Gastrocnemius medialis (tissue), 4 donors: ENCODE results near the gene SUGCT. TPM values are rescaled to one million over a fixed set of nuclear protein-coding genes. Genes with fewer than 3 reads are reported as not detected.

ENCODE experiments used
- ATAC-seq, 2 donors: fragments of 150-250 bp; one replicate each; pipeline ENCODE4 v1.9.1; 2016
- DNase-seq, 2 donors: peaks; one replicate each; pipeline ENCODE4 v3.0.0-alpha.2; 2019
- H3K27ac ChIP-seq, 4 donors: fragments of 200-600 bp; sonication (generic); 1 replicate in 1 of 4; 2 replicates in 3 of 4; pipeline ENCODE4 v1.5.1; 2016 to 2018; ENCODE audit warnings: mild to moderate bottlenecking in 2 of 4, moderate library complexity in 1 of 4
- H3K27me3 ChIP-seq, 3 donors: fragments of 200-600 bp; sonication (generic) in 2 of 3; 1 replicate in 1 of 3; 2 replicates in 2 of 3; pipeline versions ENCODE4 v1.5.1 to v1.6.0; 2016 to 2019; ENCODE audit warnings: mild to moderate bottlenecking in 1 of 3, moderate library complexity in 1 of 3
- H3K36me3 ChIP-seq, 2 donors: fragments of 200-600 bp; sonication (generic) in 1 of 2; one replicate each; pipeline ENCODE4 v1.5.1; 2017 to 2018
- H3K4me1 ChIP-seq, 2 donors: fragments of 200-600 bp; sonication (generic) in 1 of 2; one replicate each; pipeline ENCODE4 v1.5.1; 2016 to 2017; ENCODE audit warnings: mild to moderate bottlenecking in 2 of 2
- H3K4me3 ChIP-seq, 4 donors: fragments of 200-600 bp; sonication (generic) in 3 of 4; 1 replicate in 1 of 4; 2 replicates in 3 of 4; pipeline ENCODE4 v1.5.1; 2016 to 2019; ENCODE audit warnings: mild to moderate bottlenecking in 2 of 4
- H3K9me3 ChIP-seq, 3 donors: fragments of 200-600 bp; sonication (generic) in 2 of 3; 1 replicate in 1 of 3; 2 replicates in 2 of 3; pipeline ENCODE4 v1.5.1; 2016 to 2019
- CTCF ChIP-seq, 5 experiments: fragments of 450-650 bp in 3 of 5; fragments of 200-600 bp in 2 of 5; sonication (generic) in 2 of 5; IDR thresholded peaks in 4 of 5; conservative IDR thresholded peaks in 1 of 5; 1 replicate in 4 of 5; 2 replicates in 1 of 5; pipeline ENCODE4 v1.5.1; 2016 to 2019; ENCODE audit warnings: antibody characterized with exemption in 5 of 5, mild to moderate bottlenecking in 3 of 5, moderate library complexity in 3 of 5
- POLR2A ChIP-seq, 2 donors: fragments of 450-650 bp; IDR thresholded peaks; one replicate each; pipeline ENCODE4 v1.6.1; 2017; ENCODE audit warnings: antibody characterized with exemption in 2 of 2, mild to moderate bottlenecking in 2 of 2, moderate library complexity in 2 of 2
- in situ Hi-C, 4 donors: fragments of 200-750 bp; cut with MboI; loops; one replicate each; pipeline versions ENCODE4 v1.15.0 to v1.8.0; 2017; ENCODE audit warnings: low sequenced_read_pairs in 4 of 4
- intact Hi-C: fragments of 100-400 bp; cut with DNase I; formaldehyde crosslinking; loops from one replicate; pipeline ENCODE4 v1.15.1; 2023; ENCODE audit warnings: low total_unique reads
- total RNA-seq, 4 donors: library from RNA; depleted of rRNA; stranded (reverse); fragments of >200 nt; gene quantifications; one replicate each; pipeline versions ENCODE4 v1.1.0 to v1.2.3, GENCODE V29; 2016

SUGCT gene
- total RNA-seq, 4 donors from 2014 or later: 2.3 to 3.5 (median 2.9) TPM

DNA sequence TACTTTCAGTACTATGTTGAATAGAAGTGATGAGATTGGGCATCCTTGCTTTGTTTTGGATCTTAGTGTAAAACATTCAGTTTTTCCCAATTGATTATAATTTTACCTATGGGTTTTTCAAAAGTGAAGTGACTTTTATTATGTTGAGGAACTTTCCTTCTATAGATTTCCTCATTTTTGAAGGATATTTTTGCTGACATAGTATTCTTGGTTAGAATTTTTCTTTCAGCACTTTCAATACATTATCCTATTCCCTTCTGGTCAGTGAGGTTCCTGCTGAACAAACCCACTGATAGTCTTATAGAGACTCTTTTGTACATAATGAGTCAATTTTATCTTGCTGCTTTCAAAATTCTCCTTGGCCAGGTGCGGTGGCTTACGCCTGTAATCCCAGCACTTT is 297.2 kb downstream of the SUGCT start:
- no peak for TF ChIP-seq CTCF (IDR thresholded peaks at IDR 0.05 in 4 of 5, conservative IDR thresholded peaks at IDR 0.05 in 1 of 5)
- no peak for TF ChIP-seq POLR2A (IDR thresholded peaks at IDR 0.05)
- Histone ChIP-seq H3K36me3 (no peaks in the 10 kb centered on the region), H3K4me3 (no peak overlapping the region), H3K27ac (no peak overlapping the region), H3K4me1 (peaks cover 3 to 5% of the 10 kb centered on the region in 2 donors), H3K27me3 (no peaks in the 10 kb centered on the region), H3K9me3 (no peaks in the 10 kb centered on the region)
- intact Hi-C loops (no loop called here), in situ Hi-C loops (no loop called here)
- DNase-seq (no peak), ATAC-seq (no peak)

DNA sequence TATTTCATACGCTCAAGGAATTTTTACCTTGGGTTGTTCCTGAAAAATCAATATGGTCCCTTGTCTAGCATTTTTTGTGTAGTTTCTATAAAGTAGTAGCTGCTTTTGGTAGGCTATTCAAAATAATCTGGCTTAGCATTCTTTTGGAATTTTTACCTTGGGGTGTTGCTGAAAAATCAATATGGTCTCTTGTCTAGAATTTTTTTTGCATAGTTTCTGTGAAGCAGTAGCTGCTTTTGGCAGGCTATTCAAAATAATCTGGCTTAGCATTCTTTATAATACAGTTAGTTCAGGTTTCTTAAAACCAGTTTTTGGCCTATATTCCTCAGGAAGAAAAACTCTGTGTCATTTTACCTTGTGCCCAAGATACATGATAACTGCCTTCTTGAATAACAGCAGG is 301.9 kb downstream of the SUGCT start:
- Histone ChIP-seq H3K27ac (no peak overlapping the region), H3K36me3 (no peaks in the 10 kb centered on the region), H3K4me3 (no peak overlapping the region), H3K9me3 (no peaks in the 10 kb centered on the region), H3K4me1 (peaks cover 11 to 20% of the 10 kb centered on the region in 2 donors), H3K27me3 (no peaks in the 10 kb centered on the region)
- intact Hi-C loops (no loop called here), in situ Hi-C loops (no loop called here)
- TF ChIP-seq CTCF (IDR thresholded peaks at IDR 0.05 in 4 of 5, conservative IDR thresholded peaks at IDR 0.05 in 1 of 5): no peak
- TF ChIP-seq POLR2A (IDR thresholded peaks at IDR 0.05): no peak
- DNase-seq: no peak
- ATAC-seq: no peak

GRCh38 chr7:40437498-40437897 is 302.7 kb downstream of the SUGCT start:
- Histone ChIP-seq H3K4me1 (peaks cover 11 to 20% of the 10 kb centered on the region in 2 donors), H3K4me3 (no peak overlapping the region), H3K9me3 (no peaks in the 10 kb centered on the region), H3K27ac (no peak overlapping the region), H3K36me3 (no peaks in the 10 kb centered on the region), H3K27me3 (no peaks in the 10 kb centered on the region)
- in situ Hi-C loops (no loop called here), intact Hi-C loops (no loop called here)
- TF ChIP-seq POLR2A (IDR thresholded peaks at IDR 0.05): no peak
- TF ChIP-seq CTCF (IDR thresholded peaks at IDR 0.05 in 4 of 5, conservative IDR thresholded peaks at IDR 0.05 in 1 of 5): no peak
- peak; percentile 49 to 54 for ATAC-seq
- DNase-seq: no peak

DNA sequence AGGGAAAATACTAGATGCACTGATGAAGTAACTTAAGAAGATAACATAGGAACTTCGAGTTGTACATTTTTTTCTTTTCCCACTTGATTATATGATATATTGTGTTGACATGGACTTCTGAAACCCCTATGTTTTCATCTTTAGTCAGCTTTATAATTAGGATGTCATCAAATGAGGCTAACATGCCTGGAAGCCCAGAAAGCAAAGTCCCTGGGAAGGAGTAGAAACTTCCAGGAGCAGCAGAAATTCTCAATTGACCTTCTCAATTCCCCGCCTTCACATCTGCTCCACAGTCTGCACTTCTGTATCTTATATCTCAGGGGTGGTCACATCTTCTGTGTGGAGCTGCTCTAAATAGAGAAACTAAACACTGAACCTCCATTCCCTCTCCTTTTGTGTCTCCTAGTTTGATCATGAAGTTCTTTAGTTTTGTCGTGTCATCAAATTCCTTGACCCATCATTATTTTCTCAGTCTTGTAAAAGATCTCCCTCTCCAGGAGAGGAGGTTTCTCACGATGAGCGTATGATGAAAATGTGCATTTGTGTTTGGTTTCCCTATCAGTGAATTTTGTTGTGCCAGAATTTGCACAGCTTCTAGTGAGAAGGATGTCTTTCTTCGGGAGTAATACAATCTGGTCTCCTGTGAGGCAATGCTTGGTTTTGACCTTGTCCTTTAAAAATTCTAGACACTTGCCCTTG is 303.3 kb downstream of the SUGCT start:
- no peak overlapping the region for H3K27ac ChIP-seq
- no peak for ATAC-seq
- no peak for DNase-seq
- TF ChIP-seq CTCF (IDR thresholded peaks at IDR 0.05 in 4 of 5, conservative IDR thresholded peaks at IDR 0.05 in 1 of 5): no peak
- TF ChIP-seq POLR2A (IDR thresholded peaks at IDR 0.05): no peak
- H3K27me3 ChIP-seq: no peaks in the 10 kb centered on the region
- in situ Hi-C loops (no loop called here), intact Hi-C loops (no loop called here)
- H3K9me3 ChIP-seq: no peaks in the 10 kb centered on the region
- H3K36me3 ChIP-seq: no peaks in the 10 kb centered on the region
- peaks cover 11 to 20% of the 10 kb centered on the region in 2 donors for H3K4me1 ChIP-seq
- no peak overlapping the region for H3K4me3 ChIP-seq

DNA sequence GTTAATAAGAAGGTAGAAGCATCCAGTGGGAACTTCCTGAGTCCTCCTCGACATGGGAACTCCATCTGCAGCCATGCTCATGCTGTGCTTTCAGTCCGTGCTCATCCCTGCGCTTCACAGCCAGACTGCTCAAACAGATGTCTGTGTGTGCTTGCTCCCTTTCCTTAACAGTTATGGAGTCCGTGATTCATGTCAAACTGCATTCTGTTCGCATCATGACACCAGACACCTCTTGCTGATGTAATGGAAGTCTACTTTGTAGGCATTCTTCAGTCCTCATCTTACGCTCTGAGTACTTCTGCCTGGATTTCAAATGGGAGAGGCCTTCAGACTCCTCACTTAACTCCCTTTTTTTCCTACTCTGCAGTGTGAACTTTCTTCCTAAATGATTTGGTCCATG is 304.9 kb downstream of the SUGCT start:
- Histone ChIP-seq H3K4me3 (no peak overlapping the region), H3K27ac (no peak overlapping the region), H3K36me3 (no peaks in the 10 kb centered on the region), H3K9me3 (no peaks in the 10 kb centered on the region), H3K4me1 (peaks cover 11 to 20% of the 10 kb centered on the region in 2 donors), H3K27me3 (no peaks in the 10 kb centered on the region)
- ATAC-seq (no peak), DNase-seq (no peak)
- no peak for TF ChIP-seq CTCF (IDR thresholded peaks at IDR 0.05 in 4 of 5, conservative IDR thresholded peaks at IDR 0.05 in 1 of 5)
- TF ChIP-seq POLR2A (IDR thresholded peaks at IDR 0.05): no peak
- intact Hi-C loops (no loop called here), in situ Hi-C loops (no loop called here)
